Measurements from ENCODE around the gene KRTAP4-7. TPM values are rescaled to one million over a fixed set of nuclear protein-coding genes. Genes with fewer than 3 reads are reported as not detected.
"Not testable (repeated sequence)": the region's sequence is repeated elsewhere in the genome, so short reads cannot be mapped to it uniquely, and the experiment has no call there.

Gene KRTAP4-7
- total RNA-seq, 2 donors from 2014 or later: not detected

GRCh38 chr17:41103896-41104295, 19.9 kb downstream of the KRTAP4-7 start:
- Histone ChIP-seq H3K27ac (no peak overlapping the region), H3K4me1 (ENCODE audit: control insufficient read depth in 1 of 2, low read depth in 2 of 2) (no peaks in the 10 kb centered on the region), H3K4me3 (no peak overlapping the region), H3K9me3 (no peaks in the 10 kb centered on the region), H3K36me3 (no peaks in the 10 kb centered on the region), H3K27me3 (replicated peaks; ENCODE audit: insufficient read depth) (no peaks in the 10 kb centered on the region)
- ATAC-seq (ENCODE audit: insufficient number of reproducible peaks, low FRiP score, low read depth): no peak
- no peak for DNase-seq (ENCODE audit: low spot score)
- TF ChIP-seq CTCF (IDR thresholded peaks at IDR 0.05): no peak

GRCh38 chr17:41104386-41105038, 20.6 kb downstream of the KRTAP4-7 start:
- not testable (repeated sequence) for DNase-seq (ENCODE audit: low spot score); H3K4me3 ChIP-seq; H3K27me3 ChIP-seq (replicated peaks; ENCODE audit: insufficient read depth); H3K9me3 ChIP-seq; H3K27ac ChIP-seq; ATAC-seq (ENCODE audit: insufficient number of reproducible peaks, low FRiP score, low read depth); H3K4me1 ChIP-seq (ENCODE audit: control insufficient read depth in 1 of 2, low read depth in 2 of 2); H3K36me3 ChIP-seq

GRCh38 chr17:41105347-41105746, 21.4 kb downstream of the KRTAP4-7 start, which contains the start of gene KRTAP4-9:
Gene KRTAP4-9, plus strand, starts transcription at chr17:41105389. Its CDS starts 0 bp downstream, at chr17:41105389.
- DNase-seq (ENCODE audit: low spot score): not testable (repeated sequence)

GRCh38 chr17:41107941-41108450, 24.0 kb downstream of the KRTAP4-7 start:
- H3K9me3 ChIP-seq: no peaks in the 10 kb centered on the region
- no peak for TF ChIP-seq CTCF (IDR thresholded peaks at IDR 0.05)
- no peaks in the 10 kb centered on the region for H3K27me3 ChIP-seq (replicated peaks; ENCODE audit: insufficient read depth)
- H3K4me1 ChIP-seq (ENCODE audit: control insufficient read depth in 1 of 2, low read depth in 2 of 2): no peaks in the 10 kb centered on the region
- H3K27ac ChIP-seq: no peak overlapping the region
- H3K4me3 ChIP-seq: no peak overlapping the region
- no peaks in the 10 kb centered on the region for H3K36me3 ChIP-seq
- ATAC-seq (ENCODE audit: insufficient number of reproducible peaks, low FRiP score, low read depth) (no peak), DNase-seq (ENCODE audit: low spot score) (no peak)

More at GRCh38 chr17:41105347-41105746, 21.4 kb downstream of the KRTAP4-7 start, which contains the start of gene KRTAP4-9:
- not testable (repeated sequence) for H3K27me3 ChIP-seq (replicated peaks; ENCODE audit: insufficient read depth); H3K36me3 ChIP-seq; ATAC-seq (ENCODE audit: insufficient number of reproducible peaks, low FRiP score, low read depth); H3K4me1 ChIP-seq (ENCODE audit: control insufficient read depth in 1 of 2, low read depth in 2 of 2); H3K4me3 ChIP-seq; H3K27ac ChIP-seq; H3K9me3 ChIP-seq

GRCh38 chr17:41108728-41109386, 24.9 kb downstream of the KRTAP4-7 start:
- DNase-seq (ENCODE audit: low spot score); H3K36me3 ChIP-seq; H3K9me3 ChIP-seq; H3K27me3 ChIP-seq (replicated peaks; ENCODE audit: insufficient read depth); H3K4me1 ChIP-seq (ENCODE audit: control insufficient read depth in 1 of 2, low read depth in 2 of 2); H3K4me3 ChIP-seq; ATAC-seq (ENCODE audit: insufficient number of reproducible peaks, low FRiP score, low read depth); H3K27ac ChIP-seq: not testable (repeated sequence)

GRCh38 chr17:41111151-41111885, 27.4 kb downstream of the KRTAP4-7 start:
- Histone ChIP-seq H3K4me1 (ENCODE audit: control insufficient read depth in 1 of 2, low read depth in 2 of 2) (no peaks in the 10 kb centered on the region), H3K27ac (no peak overlapping the region), H3K4me3 (no peak overlapping the region), H3K27me3 (replicated peaks; ENCODE audit: insufficient read depth) (no peaks in the 10 kb centered on the region), H3K36me3 (no peaks in the 10 kb centered on the region), H3K9me3 (no peaks in the 10 kb centered on the region)
- no peak for DNase-seq (ENCODE audit: low spot score)
- no peak for TF ChIP-seq CTCF (IDR thresholded peaks at IDR 0.05)
- ATAC-seq (ENCODE audit: insufficient number of reproducible peaks, low FRiP score, low read depth): no peak
